ENCODE results near the gene DNM3. TPM values are rescaled to one million over a fixed set of nuclear protein-coding genes. Genes with fewer than 3 reads are reported as not detected.

The DNM3 gene
- polyA plus RNA-seq, 2 donors = 0.53 to 0.76 TPM

- H3K27me3 ChIP-seq (ENCODE audit: control insufficient read depth in 1 of 2, insufficient read depth in 2 of 2, low read length in 2 of 2) = no peaks in the 10 kb centered on the region
- WGBS, 2 donors = 1 to 2% methylated on average over 39 to 40 of the region's 40 CpGs
- peaks cover 6% of the 10 kb centered on the region in 2 donors for H3K4me1 ChIP-seq (ENCODE audit: control insufficient read depth in 2 of 2, insufficient read depth in 2 of 2, low read length in 1 of 2)
- peak overlapping the region in 1 of 2 donors; percentile 7 for H3K27ac ChIP-seq (ENCODE audit: low read depth in 2 of 2, low read length in 1 of 2)
- H3K4me3 ChIP-seq (ENCODE audit: low read depth in 1 of 2, low read length in 2 of 2) = peak overlapping the region; percentile 59 to 74
- H3K9me3 ChIP-seq (ENCODE audit: control insufficient read depth in 2 of 2, insufficient read depth in 1 of 2, low read depth in 1 of 2, low read length in 1 of 2) = no peaks in the 10 kb centered on the region
- no peaks in the 10 kb centered on the region for H3K36me3 ChIP-seq (ENCODE audit: control insufficient read depth in 2 of 2, insufficient read depth in 2 of 2, low read length in 1 of 2)
Observed at GRCh38 chr1:171841931-171842761, 848 bp downstream of the DNM3 start.

GRCh38 chr1:171844381-171844780 lies 3.1 kb downstream of the DNM3 start:
- H3K36me3 ChIP-seq (ENCODE audit: control insufficient read depth in 2 of 2, insufficient read depth in 2 of 2, low read length in 1 of 2) = no peaks in the 10 kb centered on the region
- WGBS, 2 donors = 75 to 87% methylated on average over 2 of the region's 2 CpGs
- no peak overlapping the region for H3K4me3 ChIP-seq (ENCODE audit: low read depth in 1 of 2, low read length in 2 of 2)
- H3K27me3 ChIP-seq (ENCODE audit: control insufficient read depth in 1 of 2, insufficient read depth in 2 of 2, low read length in 2 of 2) = no peaks in the 10 kb centered on the region
- H3K27ac ChIP-seq (ENCODE audit: low read depth in 2 of 2, low read length in 1 of 2) = no peak overlapping the region
- no peaks in the 10 kb centered on the region for H3K9me3 ChIP-seq (ENCODE audit: control insufficient read depth in 2 of 2, insufficient read depth in 1 of 2, low read depth in 1 of 2, low read length in 1 of 2)
- peaks cover 6% of the 10 kb centered on the region in 2 donors for H3K4me1 ChIP-seq (ENCODE audit: control insufficient read depth in 2 of 2, insufficient read depth in 2 of 2, low read length in 1 of 2)

GRCh38 chr1:171845998-171846397 lies 4.7 kb downstream of the DNM3 start:
- H3K9me3 ChIP-seq (ENCODE audit: control insufficient read depth in 2 of 2, insufficient read depth in 1 of 2, low read depth in 1 of 2, low read length in 1 of 2) = no peaks in the 10 kb centered on the region
- peaks cover 6% of the 10 kb centered on the region in 2 donors for H3K4me1 ChIP-seq (ENCODE audit: control insufficient read depth in 2 of 2, insufficient read depth in 2 of 2, low read length in 1 of 2)
- no peak overlapping the region for H3K27ac ChIP-seq (ENCODE audit: low read depth in 2 of 2, low read length in 1 of 2)
- H3K36me3 ChIP-seq (ENCODE audit: control insufficient read depth in 2 of 2, insufficient read depth in 2 of 2, low read length in 1 of 2) = no peaks in the 10 kb centered on the region
- no peaks in the 10 kb centered on the region for H3K27me3 ChIP-seq (ENCODE audit: control insufficient read depth in 1 of 2, insufficient read depth in 2 of 2, low read length in 2 of 2)
- no peak overlapping the region for H3K4me3 ChIP-seq (ENCODE audit: low read depth in 1 of 2, low read length in 2 of 2)

GRCh38 chr1:171849245-171849898 lies 8.1 kb downstream of the DNM3 start:
- Histone ChIP-seq H3K9me3 (ENCODE audit: control insufficient read depth in 2 of 2, insufficient read depth in 1 of 2, low read depth in 1 of 2, low read length in 1 of 2) (no peaks in the 10 kb centered on the region), H3K27me3 (ENCODE audit: control insufficient read depth in 1 of 2, insufficient read depth in 2 of 2, low read length in 2 of 2) (no peaks in the 10 kb centered on the region), H3K36me3 (ENCODE audit: control insufficient read depth in 2 of 2, insufficient read depth in 2 of 2, low read length in 1 of 2) (no peaks in the 10 kb centered on the region), H3K27ac (ENCODE audit: low read depth in 2 of 2, low read length in 1 of 2) (no peak overlapping the region), H3K4me1 (ENCODE audit: control insufficient read depth in 2 of 2, insufficient read depth in 2 of 2, low read length in 1 of 2) (no peaks in the 10 kb centered on the region), H3K4me3 (ENCODE audit: low read depth in 1 of 2, low read length in 2 of 2) (no peak overlapping the region)
- WGBS, 2 donors = 65% methylated on average over 5 of the region's 5 CpGs

GRCh38 chr1:171850651-171851350 lies 9.5 kb downstream of the DNM3 start:
- H3K27me3 ChIP-seq (ENCODE audit: control insufficient read depth in 1 of 2, insufficient read depth in 2 of 2, low read length in 2 of 2) = no peaks in the 10 kb centered on the region
- no peak overlapping the region for H3K4me3 ChIP-seq (ENCODE audit: low read depth in 1 of 2, low read length in 2 of 2)
- H3K27ac ChIP-seq (ENCODE audit: low read depth in 2 of 2, low read length in 1 of 2) = no peak overlapping the region
- no peaks in the 10 kb centered on the region for H3K4me1 ChIP-seq (ENCODE audit: control insufficient read depth in 2 of 2, insufficient read depth in 2 of 2, low read length in 1 of 2)
- WGBS, 2 donors = 67 to 72% methylated on average over 5 of the region's 5 CpGs
- no peaks in the 10 kb centered on the region for H3K9me3 ChIP-seq (ENCODE audit: control insufficient read depth in 2 of 2, insufficient read depth in 1 of 2, low read depth in 1 of 2, low read length in 1 of 2)
- H3K36me3 ChIP-seq (ENCODE audit: control insufficient read depth in 2 of 2, insufficient read depth in 2 of 2, low read length in 1 of 2) = no peaks in the 10 kb centered on the region

- no peak overlapping the region for H3K4me3 ChIP-seq (ENCODE audit: low read depth in 1 of 2, low read length in 2 of 2)
- H3K27ac ChIP-seq (ENCODE audit: low read depth in 2 of 2, low read length in 1 of 2) = no peak overlapping the region
- H3K36me3 ChIP-seq (ENCODE audit: control insufficient read depth in 2 of 2, insufficient read depth in 2 of 2, low read length in 1 of 2) = no peaks in the 10 kb centered on the region
- no peaks in the 10 kb centered on the region for H3K9me3 ChIP-seq (ENCODE audit: control insufficient read depth in 2 of 2, insufficient read depth in 1 of 2, low read depth in 1 of 2, low read length in 1 of 2)
- no peaks in the 10 kb centered on the region for H3K4me1 ChIP-seq (ENCODE audit: control insufficient read depth in 2 of 2, insufficient read depth in 2 of 2, low read length in 1 of 2)
- no peaks in the 10 kb centered on the region for H3K27me3 ChIP-seq (ENCODE audit: control insufficient read depth in 1 of 2, insufficient read depth in 2 of 2, low read length in 2 of 2)
Observed at GRCh38 chr1:171852272-171852671, 11.0 kb downstream of the DNM3 start.

- 96 to 98% methylated on average over 1 of the region's 1 CpG for WGBS, 2 donors
- Histone ChIP-seq H3K27ac (ENCODE audit: low read depth in 2 of 2, low read length in 1 of 2) (no peak overlapping the region), H3K27me3 (ENCODE audit: control insufficient read depth in 1 of 2, insufficient read depth in 2 of 2, low read length in 2 of 2) (no peaks in the 10 kb centered on the region), H3K9me3 (ENCODE audit: control insufficient read depth in 2 of 2, insufficient read depth in 1 of 2, low read depth in 1 of 2, low read length in 1 of 2) (no peaks in the 10 kb centered on the region), H3K36me3 (ENCODE audit: control insufficient read depth in 2 of 2, insufficient read depth in 2 of 2, low read length in 1 of 2) (no peaks in the 10 kb centered on the region), H3K4me1 (ENCODE audit: control insufficient read depth in 2 of 2, insufficient read depth in 2 of 2, low read length in 1 of 2) (no peaks in the 10 kb centered on the region), H3K4me3 (ENCODE audit: low read depth in 1 of 2, low read length in 2 of 2) (no peak overlapping the region)
Observed at GRCh38 chr1:171855381-171855780, 14.1 kb downstream of the DNM3 start.

GRCh38 chr1:171858696-171859095 lies 17.4 kb downstream of the DNM3 start:
- 76 to 78% methylated on average over 3 of the region's 3 CpGs for WGBS, 2 donors
- no peak overlapping the region for H3K27ac ChIP-seq (ENCODE audit: low read depth in 2 of 2, low read length in 1 of 2)

GRCh38 chr1:171860696-171861095 lies 19.4 kb downstream of the DNM3 start:
- no peaks in the 10 kb centered on the region for H3K9me3 ChIP-seq (ENCODE audit: control insufficient read depth in 2 of 2, insufficient read depth in 1 of 2, low read depth in 1 of 2, low read length in 1 of 2)
- no peaks in the 10 kb centered on the region for H3K4me1 ChIP-seq (ENCODE audit: control insufficient read depth in 2 of 2, insufficient read depth in 2 of 2, low read length in 1 of 2)
- 59 to 76% methylated on average over 1 of the region's 1 CpG for whole genome bisulfite sequencing, 2 donors
- no peak overlapping the region for H3K27ac ChIP-seq (ENCODE audit: low read depth in 2 of 2, low read length in 1 of 2)
- H3K36me3 ChIP-seq (ENCODE audit: control insufficient read depth in 2 of 2, insufficient read depth in 2 of 2, low read length in 1 of 2) = no peaks in the 10 kb centered on the region
- no peak overlapping the region for H3K4me3 ChIP-seq (ENCODE audit: low read depth in 1 of 2, low read length in 2 of 2)
- H3K27me3 ChIP-seq (ENCODE audit: control insufficient read depth in 1 of 2, insufficient read depth in 2 of 2, low read length in 2 of 2) = no peaks in the 10 kb centered on the region

More at GRCh38 chr1:171858696-171859095, 17.4 kb downstream of the DNM3 start:
- Histone ChIP-seq H3K4me1 (ENCODE audit: control insufficient read depth in 2 of 2, insufficient read depth in 2 of 2, low read length in 1 of 2) (no peaks in the 10 kb centered on the region), H3K9me3 (ENCODE audit: control insufficient read depth in 2 of 2, insufficient read depth in 1 of 2, low read depth in 1 of 2, low read length in 1 of 2) (no peaks in the 10 kb centered on the region), H3K27me3 (ENCODE audit: control insufficient read depth in 1 of 2, insufficient read depth in 2 of 2, low read length in 2 of 2) (no peaks in the 10 kb centered on the region), H3K36me3 (ENCODE audit: control insufficient read depth in 2 of 2, insufficient read depth in 2 of 2, low read length in 1 of 2) (no peaks in the 10 kb centered on the region), H3K4me3 (ENCODE audit: low read depth in 1 of 2, low read length in 2 of 2) (no peak overlapping the region)
